Cardiac septum (tissue), 1 donor: ENCODE measurements around the gene GALNT17. TPM values are rescaled to one million over a fixed set of nuclear protein-coding genes. Genes with fewer than 3 reads are reported as not detected.
A peak's percentile ranks its signal among the peaks of the same experiment; 100 is the strongest.

Experiments used
- DNase-seq: peaks from one replicate; pipeline ENCODE4 v3.0.0-alpha.2; 2020; ENCODE audit warnings: low spot score
- intact Hi-C: fragments of 100-400 bp; cut with DNase I; formaldehyde crosslinking; loops from one replicate; pipeline ENCODE4 v1.14.0; 2022
- total RNA-seq: library from RNA; stranded (reverse); fragmentation: NEBNext Ultra II Directional; extraction: Animal tissue kit (Norgen Biotek cat#: 25700); gene quantifications from one replicate; pipeline ENCODE4 v1.2.1, GENCODE V29; 2021
- donor health status: DM: no; HTN: no; CAD: no.

Gene GALNT17
- total RNA-seq, 1 donor from 2014 or later, result 60.6 TPM

- DNase-seq, result no peak
- intact Hi-C loops, result no loop called here
Observed at GRCh38 chr7:71350680-71351079, 218.7 kb downstream of the GALNT17 start.

GRCh38 chr7:71354716-71355115 lies 222.8 kb downstream of the GALNT17 start:
- intact Hi-C loops, result no loop called here
- DNase-seq, result no peak

GRCh38 chr7:71361451-71362032 lies 229.6 kb downstream of the GALNT17 start:
- intact Hi-C loops, result no loop called here
- DNase-seq, result no peak

GRCh38 chr7:71362240-71362639 lies 230.3 kb downstream of the GALNT17 start:
- intact Hi-C loops, result no loop called here
- DNase-seq, result no peak

DNA sequence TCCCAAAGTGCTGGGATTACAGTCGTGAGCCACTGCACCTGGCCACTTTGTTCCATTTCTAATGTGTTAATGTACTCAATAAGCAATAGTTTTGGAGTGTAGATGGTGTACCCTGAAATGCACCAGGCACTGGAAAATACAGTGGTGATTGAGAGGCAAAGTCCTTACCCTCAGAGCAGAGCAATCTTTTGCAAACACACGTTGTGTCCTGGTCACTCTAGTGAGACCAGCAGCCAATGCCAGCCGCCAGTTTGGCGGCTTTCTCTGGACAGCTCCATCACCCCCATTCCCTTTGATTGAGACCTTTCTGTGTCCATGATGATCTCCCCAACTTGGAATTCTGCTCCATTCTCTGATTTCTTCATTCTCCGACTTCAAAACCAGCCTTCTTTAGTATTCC lies 231.3 kb downstream of the GALNT17 start:
- intact Hi-C loops, result no loop called here
- DNase-seq, result no peak

- DNase-seq, result no peak
Observed at GRCh38 chr7:71363627-71364026, 231.7 kb downstream of the GALNT17 start.

DNA sequence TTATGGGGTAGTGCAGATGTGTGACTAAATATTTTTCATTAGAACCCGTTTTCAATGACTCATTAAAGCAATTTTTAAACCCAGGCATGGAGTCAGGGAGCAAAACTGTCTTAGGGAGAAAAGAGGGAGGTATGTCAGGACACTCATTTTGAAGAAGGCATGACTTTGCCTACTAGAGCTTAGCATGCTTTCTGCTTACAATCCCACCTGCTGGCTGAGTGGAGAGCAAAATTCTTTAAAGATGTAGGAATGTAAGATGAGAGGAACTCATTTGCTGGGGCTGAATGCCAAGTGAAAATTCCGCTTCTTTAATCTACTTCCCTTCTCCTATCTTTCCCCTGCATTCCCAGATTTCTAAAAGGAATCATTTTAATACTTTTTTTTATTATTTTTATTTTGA lies 232.6 kb downstream of the GALNT17 start:
- no peak for DNase-seq
- intact Hi-C loops, result no loop called here

More at GRCh38 chr7:71363627-71364026, 231.7 kb downstream of the GALNT17 start:
- intact Hi-C loops, result no loop called here

DNA sequence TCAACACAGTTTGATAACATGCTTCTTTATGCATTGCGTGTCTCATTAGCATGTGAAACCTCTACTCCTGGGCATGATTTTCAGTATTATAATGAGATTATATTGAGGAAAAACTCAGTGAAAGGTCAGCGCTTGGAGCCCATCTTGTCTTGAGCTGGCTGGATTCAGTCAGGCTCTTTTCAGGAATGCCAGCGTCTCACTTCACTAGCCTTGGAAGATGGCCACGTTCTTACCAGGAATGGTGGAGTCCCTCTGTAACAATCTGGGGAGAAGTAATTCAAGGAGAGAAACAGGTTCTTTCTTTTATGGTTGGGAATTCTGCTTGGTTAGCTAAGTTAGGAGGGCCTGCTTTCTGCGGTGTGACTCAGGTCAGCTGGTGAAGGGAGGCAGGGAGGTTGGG lies 241.0 kb downstream of the GALNT17 start:
- intact Hi-C loops, result no loop called here
- no peak for DNase-seq

GRCh38 chr7:71377062-71377461 lies 245.1 kb downstream of the GALNT17 start:
- no peak for DNase-seq
- intact Hi-C loops, result no loop called here

DNA sequence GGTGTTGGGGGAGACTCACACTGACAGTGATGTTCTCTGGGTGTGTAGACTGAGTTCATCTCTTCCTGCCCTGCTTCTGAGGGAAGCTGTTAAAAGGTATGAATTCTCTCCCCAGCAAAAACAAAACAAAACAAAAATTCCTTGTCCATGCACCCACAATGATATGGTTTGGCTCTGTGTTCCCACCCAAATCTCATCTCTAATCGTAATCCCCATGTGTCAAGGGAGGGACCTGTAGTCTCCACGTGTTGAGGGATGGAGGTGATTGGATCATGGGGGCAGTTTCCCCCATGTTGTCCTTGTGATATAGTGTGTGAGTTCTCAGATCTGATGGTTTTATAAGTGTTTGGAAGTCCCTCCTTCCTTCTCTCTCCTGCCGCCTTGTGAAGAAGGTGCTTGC lies 245.5 kb downstream of the GALNT17 start:
- intact Hi-C loops, result no loop called here

GRCh38 chr7:71384094-71384493 lies 252.2 kb downstream of the GALNT17 start:
- DNase-seq, result peak; percentile 76

More for the DNA sequence above, 245.5 kb downstream of the GALNT17 start:
- DNase-seq, result peak; percentile 14

GRCh38 chr7:71385330-71385729 lies 253.4 kb downstream of the GALNT17 start:
- no peak for DNase-seq
- intact Hi-C loops, result no loop called here

More at GRCh38 chr7:71384094-71384493, 252.2 kb downstream of the GALNT17 start:
- intact Hi-C loops, result no loop called here

DNA sequence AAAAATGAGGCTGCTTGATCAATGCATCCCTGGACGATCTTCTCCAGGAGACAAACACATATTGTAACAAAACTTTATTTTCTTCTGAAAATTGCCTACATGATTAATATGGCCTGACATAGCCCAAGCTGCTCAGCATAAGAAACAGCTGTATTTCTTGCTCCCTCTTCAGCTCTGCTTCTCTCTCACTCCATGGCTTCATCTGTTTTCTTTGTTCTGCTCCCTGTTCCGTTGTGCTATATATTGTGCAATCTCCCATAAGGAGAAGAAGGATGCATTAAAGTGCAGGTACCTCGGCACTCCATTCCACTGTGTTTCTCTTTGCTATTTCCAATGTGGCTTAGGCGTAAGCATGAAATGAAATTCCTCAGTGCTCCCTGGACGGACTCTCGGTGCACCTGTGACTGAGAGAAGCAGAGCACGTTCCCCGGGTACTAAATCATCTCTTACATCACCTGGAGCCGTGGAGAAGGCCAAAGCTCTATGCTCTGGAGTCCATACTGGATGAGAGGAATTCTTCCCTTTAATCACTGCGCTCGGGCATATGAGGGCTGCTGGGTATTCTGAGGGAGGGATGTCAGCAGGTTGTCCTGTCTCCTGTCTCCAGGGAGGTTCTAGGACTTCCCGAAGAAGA lies 254.3 kb downstream of the GALNT17 start:
- intact Hi-C loops, result no loop called here
- no peak for DNase-seq

GRCh38 chr7:71388181-71388580 lies 256.2 kb downstream of the GALNT17 start:
- no peak for DNase-seq
- intact Hi-C loops, result no loop called here

DNA sequence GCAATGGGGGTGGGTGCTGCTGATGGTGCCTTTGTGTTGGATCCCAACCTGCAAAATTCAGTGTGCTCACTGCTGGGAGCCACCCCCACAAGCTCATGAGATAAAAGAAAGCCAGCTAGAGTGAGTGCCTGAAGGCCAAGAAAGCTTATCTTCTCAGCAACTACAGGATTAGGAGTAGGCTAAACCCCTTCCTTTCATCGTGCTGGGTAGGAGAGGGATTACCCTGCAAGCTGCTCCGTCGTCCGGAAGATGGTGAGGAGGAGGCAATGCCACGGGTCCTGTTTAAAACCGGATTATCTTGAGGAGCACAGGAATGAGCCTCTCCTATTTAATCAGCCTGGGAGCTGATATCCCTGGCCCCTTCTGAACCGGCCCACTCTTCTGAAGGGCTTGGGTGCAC lies 258.0 kb downstream of the GALNT17 start:
- intact Hi-C loops, result no loop called here
- no peak for DNase-seq

- DNase-seq, result no peak
- intact Hi-C loops, result no loop called here
Observed at GRCh38 chr7:71393661-71394060, 261.7 kb downstream of the GALNT17 start.

GRCh38 chr7:71402684-71403083 lies 270.7 kb downstream of the GALNT17 start:
- DNase-seq, result no peak
- intact Hi-C loops, result loop anchor here (10.0 kb wide), 3 partner anchors 98 to 168 kb away; no protein-coding TSS in a partner anchor

DNA sequence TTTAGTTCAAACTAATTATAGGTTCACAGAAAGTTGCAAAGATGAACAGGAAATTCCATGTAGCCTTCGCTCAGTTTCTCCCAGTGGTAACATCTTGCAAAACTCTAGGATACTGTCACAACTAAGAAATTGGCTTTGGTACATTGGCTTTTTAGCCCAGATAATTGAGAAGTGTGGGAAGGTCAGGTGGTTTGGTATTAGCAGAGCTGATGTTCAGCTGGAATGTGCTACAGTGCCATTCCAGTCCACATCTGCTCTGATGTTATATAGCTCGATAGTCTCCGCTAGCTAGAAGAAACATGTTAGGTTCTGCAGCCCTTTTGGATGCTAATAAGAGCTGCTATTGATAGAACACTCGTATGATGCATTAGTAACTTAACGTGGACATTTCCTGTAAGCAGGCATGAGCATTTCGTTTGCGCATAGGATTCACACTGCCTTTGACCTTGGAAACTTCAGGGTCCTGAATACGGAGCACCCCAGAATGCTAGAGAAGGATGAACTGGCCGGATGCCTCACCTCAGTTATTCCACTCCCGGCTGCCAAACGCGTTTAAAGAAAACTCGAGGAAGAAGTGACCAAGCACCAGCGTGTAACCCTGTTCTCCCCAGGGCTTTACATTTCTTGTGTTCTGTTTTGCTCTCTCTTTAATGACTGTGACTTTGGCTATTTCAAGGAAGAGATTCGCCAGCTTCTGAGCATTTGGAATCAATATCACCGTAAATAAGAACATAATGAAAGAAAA lies 271.4 kb downstream of the GALNT17 start:
- intact Hi-C loops, result loop anchor here (10.0 kb wide), 3 partner anchors 99 to 169 kb away; no protein-coding TSS in a partner anchor
- no peak for DNase-seq

GRCh38 chr7:71404726-71405345 lies 272.9 kb downstream of the GALNT17 start:
- intact Hi-C loops, result loop anchor here (10.0 kb wide), 3 partner anchors 100 to 170 kb away; no protein-coding TSS in a partner anchor
- DNase-seq, result no peak

GRCh38 chr7:71408271-71408670 lies 276.3 kb downstream of the GALNT17 start:
- peak; percentile 83 for DNase-seq
- intact Hi-C loops, result loop anchor here (2.0 to 10.0 kb wide), 4 partner anchors 103 to 277 kb away; no protein-coding TSS in a partner anchor
